Activated CD8-positive, alpha-beta T cell treated with anti-CD3 and anti-CD28 coated beads for 36 hours (primary cell): ENCODE measurements around the gene RPUSD3. TPM values are rescaled to one million over a fixed set of nuclear protein-coding genes. Genes with fewer than 3 reads are reported as not detected.
A peak's percentile ranks its signal among the peaks of the same experiment; 100 is the strongest.

Source experiments
- ATAC-seq: fragments of 200-7000 bp; cut with Tn5 transposase; one replicate; pipeline ENCODE4 v1.10.0; 2021; ENCODE audit warnings: mild to moderate bottlenecking, moderate library complexity
- CTCF ChIA-PET: fragments of 350-600 bp; sonication (Branson Sonifier 250); formaldehyde crosslinking; loops from one replicate; lab custom pipeline; 2021; ENCODE audit warnings: antibody characterized with exemption; lab: Charles Lee
- POLR2A ChIA-PET: fragments of 350-600 bp; sonication (Branson Sonifier 250); formaldehyde crosslinking; loops from one replicate; lab custom pipeline; 2021; ENCODE audit warnings: antibody characterized with exemption; lab: Charles Lee
- DNase-seq: peaks from one replicate; pipeline ENCODE4 v3.0.0-alpha.2; 2020
- H3K27ac Mint-ChIP-seq: one replicate; pipeline ENCODE4 v1.8.0; 2021; ENCODE audit warnings: mild to moderate bottlenecking, mixed read lengths
- H3K27me3 Mint-ChIP-seq: one replicate; pipeline ENCODE4 v1.8.0; 2021; ENCODE audit warnings: mixed read lengths
- H3K36me3 Mint-ChIP-seq: one replicate; pipeline ENCODE4 v1.8.0; 2021; ENCODE audit warnings: low read depth, mixed read lengths
- H3K4me1 Mint-ChIP-seq: one replicate; pipeline ENCODE4 v1.8.0; 2021; ENCODE audit warnings: low read depth, mixed read lengths
- H3K4me3 Mint-ChIP-seq: one replicate; pipeline ENCODE4 v1.8.0; 2021; ENCODE audit warnings: mild to moderate bottlenecking, moderate library complexity, mixed read lengths
- H3K9me3 Mint-ChIP-seq: one replicate; pipeline ENCODE4 v1.8.0; 2021; ENCODE audit warnings: mixed read lengths
- intact Hi-C: fragments of 100-400 bp; cut with micrococcal nuclease; formaldehyde crosslinking; loops from one replicate; pipeline ENCODE4 v1.10.0; 2022
- total RNA-seq, 2 experiments: library from RNA; stranded (reverse); gene quantifications; one replicate each; pipeline ENCODE4 v1.2.3, GENCODE V29; 2021
- TF ChIP-seq, protein P1 (sequence below): fragments of 200-600 bp; IDR thresholded peaks from one replicate; pipeline ENCODE4 v1.8.0; 2022; ENCODE audit warnings: antibody characterized with exemption, mild to moderate bottlenecking

Gene RPUSD3
- total RNA-seq, 2 experiments from 2014 or later: 78.8 to 83.5 TPM

GRCh38 chr3:9791127-9791526 is 52.7 kb downstream of the RPUSD3 start:
- intact Hi-C loops: no loop called here
- ATAC-seq: no peak
- peak overlapping the region; percentile 88 for H3K4me3 Mint-ChIP-seq
- H3K9me3 Mint-ChIP-seq: no peaks in the 10 kb centered on the region
- TF ChIP-seq, protein P1, sequence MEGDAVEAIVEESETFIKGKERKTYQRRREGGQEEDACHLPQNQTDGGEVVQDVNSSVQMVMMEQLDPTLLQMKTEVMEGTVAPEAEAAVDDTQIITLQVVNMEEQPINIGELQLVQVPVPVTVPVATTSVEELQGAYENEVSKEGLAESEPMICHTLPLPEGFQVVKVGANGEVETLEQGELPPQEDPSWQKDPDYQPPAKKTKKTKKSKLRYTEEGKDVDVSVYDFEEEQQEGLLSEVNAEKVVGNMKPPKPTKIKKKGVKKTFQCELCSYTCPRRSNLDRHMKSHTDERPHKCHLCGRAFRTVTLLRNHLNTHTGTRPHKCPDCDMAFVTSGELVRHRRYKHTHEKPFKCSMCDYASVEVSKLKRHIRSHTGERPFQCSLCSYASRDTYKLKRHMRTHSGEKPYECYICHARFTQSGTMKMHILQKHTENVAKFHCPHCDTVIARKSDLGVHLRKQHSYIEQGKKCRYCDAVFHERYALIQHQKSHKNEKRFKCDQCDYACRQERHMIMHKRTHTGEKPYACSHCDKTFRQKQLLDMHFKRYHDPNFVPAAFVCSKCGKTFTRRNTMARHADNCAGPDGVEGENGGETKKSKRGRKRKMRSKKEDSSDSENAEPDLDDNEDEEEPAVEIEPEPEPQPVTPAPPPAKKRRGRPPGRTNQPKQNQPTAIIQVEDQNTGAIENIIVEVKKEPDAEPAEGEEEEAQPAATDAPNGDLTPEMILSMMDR: no peak
- H3K27me3 Mint-ChIP-seq: no peaks in the 10 kb centered on the region
- ChIA-PET CTCF (interaction anchor here (1.5 kb wide), 1 partner anchor 13 kb away, joined by 9 read pairs; no protein-coding TSS in a partner anchor), POLR2A (interaction anchor here (0.6 to 1.3 kb wide), 8 partner anchors 9 to 428 kb away, joined by 3 to 6 read pairs (median 3); partner anchors contain the start of genes CAMK1 and THUMPD3)
- peak overlapping the region; percentile 100 for H3K27ac Mint-ChIP-seq
- DNase-seq: no peak
- H3K36me3 Mint-ChIP-seq: peaks cover 69% of the 10 kb centered on the region
- H3K4me1 Mint-ChIP-seq: peaks cover 59% of the 10 kb centered on the region

Other genes with a start within 250 kb of the RPUSD3 start
- 10 to 100 TPM; 27.9 to 33.4 TPM for gene MTMR14, start 194.5 kb downstream of the RPUSD3 start, total RNA-seq
- not detected for gene CPNE9, start 140.2 kb downstream of the RPUSD3 start, total RNA-seq
- 10 to 100 TPM; 28.2 to 32.3 TPM for gene BRPF1, start 112.3 kb downstream of the RPUSD3 start, total RNA-seq
- 10 to 100 TPM; 32.4 to 39.3 TPM for gene OGG1, start 94.1 kb downstream of the RPUSD3 start, total RNA-seq
- 10 to 100 TPM; 41.7 to 45.7 TPM for gene CAMK1, start 74.1 kb downstream of the RPUSD3 start, total RNA-seq
- 10 to 100 TPM; 57.5 to 58.3 TPM for gene TADA3, start 51.5 kb downstream of the RPUSD3 start, total RNA-seq
- 100 to 1,000 TPM; 205 to 208 TPM for gene ARPC4, start 50.9 kb downstream of the RPUSD3 start, total RNA-seq
- gene TTLL3, start 33.7 kb downstream of the RPUSD3 start, total RNA-seq: 10 to 100 TPM; 52.4 to 61.1 TPM
- not detected for gene CIDEC, start 36.2 kb upstream of the RPUSD3 start, total RNA-seq
- gene JAGN1, start 46.6 kb upstream of the RPUSD3 start, total RNA-seq: 10 to 100 TPM; 29.7 to 30.3 TPM
- gene IL17RE, start 58.8 kb upstream of the RPUSD3 start, total RNA-seq: 1 to 10 TPM; 1.2 to 1.7 TPM
- gene IL17RC, start 73.1 kb upstream of the RPUSD3 start, total RNA-seq: under 1 TPM; 0.22 to 0.32 TPM
- gene CRELD1, start 89.8 kb upstream of the RPUSD3 start, total RNA-seq: 10 to 100 TPM in 1 of 2 experiments, 1 to 10 TPM in 1; 9.4 to 13.0 TPM
- gene PRRT3, start 108.4 kb upstream of the RPUSD3 start, total RNA-seq: 1 to 10 TPM; 5.6 to 5.7 TPM
- gene EMC3, start 142.8 kb upstream of the RPUSD3 start, total RNA-seq: 10 to 100 TPM; 35.2 to 37.9 TPM
- gene FANCD2, start 182.4 kb upstream of the RPUSD3 start, total RNA-seq: 10 to 100 TPM; 90.3 to 97.9 TPM